Astrocyte of the spinal cord (primary cell): Measurements from ENCODE around the gene CACNA1S.

ENCODE experiments used
- DNase-seq: peaks from one replicate; pipeline ENCODE4 v3.0.0; 2011; ENCODE audit warnings: low read depth, low spot score
- H3K4me3 ChIP-seq: 2 replicates; pipeline ENCODE4 v1.5.1; 2011; ENCODE audit warnings: low read depth, mild to moderate bottlenecking, low read length, moderate library complexity
- in situ Hi-C: cut with HindIII; loops from 2 replicates; pipeline ENCODE4 v1.10.0; 2017; ENCODE audit warnings: low sequenced_read_pairs
- TF ChIP-seq, protein P1 (sequence below): IDR thresholded peaks from 2 replicates; pipeline ENCODE4 v1.5.1; 2012; ENCODE audit warnings: low read depth, mild to moderate bottlenecking, low read length, inconsistent platforms

The CACNA1S gene

DNA sequence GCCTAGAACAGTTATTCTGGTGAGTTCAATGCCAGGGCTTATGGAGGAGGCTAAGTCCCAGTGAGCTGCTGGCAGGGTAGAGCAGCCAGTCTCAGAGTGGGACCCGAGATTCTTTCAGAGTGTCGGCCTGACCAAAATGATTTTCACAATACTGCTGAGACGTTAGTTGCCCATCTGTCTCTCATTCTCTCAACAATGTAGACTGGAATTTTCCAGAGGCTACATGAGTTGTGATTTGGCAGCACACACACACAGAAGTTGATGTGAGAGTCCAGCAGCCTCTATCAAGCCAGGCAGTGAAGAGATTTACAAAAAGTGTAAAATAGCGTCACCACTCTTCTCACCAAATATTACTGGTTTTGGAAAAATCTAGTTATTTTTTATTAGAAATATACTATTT lies 21.7 kb downstream of the CACNA1S start:
- H3K4me3 ChIP-seq = no peak overlapping the region
- TF ChIP-seq, protein P1, sequence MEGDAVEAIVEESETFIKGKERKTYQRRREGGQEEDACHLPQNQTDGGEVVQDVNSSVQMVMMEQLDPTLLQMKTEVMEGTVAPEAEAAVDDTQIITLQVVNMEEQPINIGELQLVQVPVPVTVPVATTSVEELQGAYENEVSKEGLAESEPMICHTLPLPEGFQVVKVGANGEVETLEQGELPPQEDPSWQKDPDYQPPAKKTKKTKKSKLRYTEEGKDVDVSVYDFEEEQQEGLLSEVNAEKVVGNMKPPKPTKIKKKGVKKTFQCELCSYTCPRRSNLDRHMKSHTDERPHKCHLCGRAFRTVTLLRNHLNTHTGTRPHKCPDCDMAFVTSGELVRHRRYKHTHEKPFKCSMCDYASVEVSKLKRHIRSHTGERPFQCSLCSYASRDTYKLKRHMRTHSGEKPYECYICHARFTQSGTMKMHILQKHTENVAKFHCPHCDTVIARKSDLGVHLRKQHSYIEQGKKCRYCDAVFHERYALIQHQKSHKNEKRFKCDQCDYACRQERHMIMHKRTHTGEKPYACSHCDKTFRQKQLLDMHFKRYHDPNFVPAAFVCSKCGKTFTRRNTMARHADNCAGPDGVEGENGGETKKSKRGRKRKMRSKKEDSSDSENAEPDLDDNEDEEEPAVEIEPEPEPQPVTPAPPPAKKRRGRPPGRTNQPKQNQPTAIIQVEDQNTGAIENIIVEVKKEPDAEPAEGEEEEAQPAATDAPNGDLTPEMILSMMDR = no peak
- no peak for DNase-seq
- in situ Hi-C loops = no loop called here

- no peak overlapping the region for H3K4me3 ChIP-seq
- TF ChIP-seq, protein P1 = no peak
- DNase-seq = no peak
- in situ Hi-C loops = no loop called here
Observed at GRCh38 chr1:201089596-201089995, 22.6 kb downstream of the CACNA1S start.

GRCh38 chr1:201088901-201089525 lies 23.2 kb downstream of the CACNA1S start:
- in situ Hi-C loops = no loop called here
- no peak overlapping the region for H3K4me3 ChIP-seq
- TF ChIP-seq, protein P1 = no peak
- no peak for DNase-seq

- in situ Hi-C loops = no loop called here
- DNase-seq = no peak
- TF ChIP-seq, protein P1 = no peak
- H3K4me3 ChIP-seq = no peak overlapping the region
Observed at GRCh38 chr1:201088395-201088794, 23.8 kb downstream of the CACNA1S start.

DNA sequence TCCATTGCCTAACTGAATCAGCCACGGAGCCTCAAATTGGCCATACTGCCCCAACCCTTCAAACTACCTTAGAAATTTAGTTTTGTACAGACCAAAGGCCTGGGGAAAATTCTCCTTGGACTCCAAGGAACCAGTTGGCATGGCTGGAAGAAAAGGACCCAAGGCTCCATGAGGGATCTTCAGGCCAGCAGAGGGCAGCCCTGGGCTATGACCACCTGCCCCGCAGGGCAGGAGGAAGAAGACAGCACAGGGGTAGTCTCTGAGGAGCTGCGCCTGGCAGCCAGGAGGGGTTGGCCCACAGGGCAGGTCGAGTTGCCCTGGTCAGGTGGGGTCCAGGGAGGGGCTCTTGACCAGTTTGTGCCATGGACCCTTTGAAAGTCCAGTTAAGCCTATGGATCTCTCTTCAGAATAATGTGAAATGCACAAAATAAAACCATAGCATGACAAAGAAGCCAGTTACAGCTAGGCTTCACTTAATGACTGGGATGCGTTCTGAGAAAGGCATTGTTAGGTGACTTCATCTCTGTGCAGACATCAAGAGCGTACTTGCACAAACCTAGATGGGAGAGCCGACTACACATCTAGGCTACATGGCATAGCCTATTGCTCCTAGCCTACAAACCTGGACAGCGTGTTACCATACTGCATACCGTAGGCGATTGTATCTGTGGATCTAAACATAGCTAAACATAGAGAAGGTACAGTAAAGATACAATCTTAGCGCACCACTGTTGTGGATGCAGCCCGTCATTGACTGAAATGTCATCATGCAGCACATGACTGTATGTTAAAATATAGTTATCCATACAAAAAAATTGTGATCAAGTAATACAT lies 26.1 kb downstream of the CACNA1S start:
- DNase-seq = peak; percentile 25
- H3K4me3 ChIP-seq = no peak overlapping the region
- in situ Hi-C loops = no loop called here
- TF ChIP-seq, protein P1 = peak; percentile 76

- DNase-seq = no peak
Observed at GRCh38 chr1:201084295-201084694, 27.9 kb downstream of the CACNA1S start.

More at GRCh38 chr1:201084295-201084694, 27.9 kb downstream of the CACNA1S start:
- TF ChIP-seq, protein P1 = no peak
- no peak overlapping the region for H3K4me3 ChIP-seq
- in situ Hi-C loops = no loop called here
